Measurements from ENCODE around the gene VPS39.

The VPS39 gene

DNA sequence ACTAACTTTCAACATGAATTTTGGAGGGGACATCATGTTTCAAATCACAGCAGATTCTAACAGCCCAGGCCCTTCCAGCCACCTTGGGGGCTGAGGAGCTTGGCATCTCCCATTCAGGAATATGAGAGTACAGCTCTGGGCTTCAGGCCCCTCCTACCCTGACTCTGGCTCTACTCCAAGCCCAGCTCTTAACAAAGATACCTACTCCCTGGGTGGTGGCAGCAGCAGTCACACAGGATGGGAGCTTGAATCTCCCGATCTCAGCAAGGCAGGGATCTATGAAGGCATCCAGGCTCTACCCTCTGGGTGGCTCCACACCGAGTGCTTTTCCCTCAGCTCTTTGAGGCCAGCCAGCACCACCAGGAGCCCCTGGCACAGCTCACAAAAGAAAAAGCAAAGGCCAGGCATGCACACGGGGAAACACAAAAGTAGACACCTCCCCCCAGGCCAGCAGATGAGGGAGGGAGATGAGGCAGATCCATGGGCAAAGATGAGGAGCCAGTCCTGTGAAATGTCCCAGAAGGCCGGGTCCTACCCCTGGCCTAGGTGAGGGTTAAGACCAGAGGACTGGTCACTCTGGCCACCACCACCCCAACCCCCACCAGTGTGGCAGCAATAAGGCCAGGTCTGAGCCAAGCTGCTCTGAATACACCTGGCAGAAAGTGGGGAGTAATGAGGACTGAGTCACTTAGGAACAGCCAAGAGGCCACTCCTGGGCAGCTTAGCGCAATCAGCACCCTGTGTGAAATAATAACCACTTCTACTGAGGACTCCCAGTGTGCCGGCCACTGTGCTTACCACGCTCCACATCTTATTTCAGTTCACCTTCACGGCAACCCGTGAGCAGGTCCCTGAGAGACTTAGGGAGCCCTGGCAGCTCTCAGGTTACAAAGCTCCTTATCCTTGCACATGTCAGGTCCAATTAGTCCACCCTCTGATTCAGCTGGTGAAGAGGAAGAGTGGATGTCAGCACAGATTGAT, 76.0 kb downstream of the VPS39 start:
- no peaks in the 10 kb centered on the region for H3K4me1 ChIP-seq (ENCODE audit: low read length)
- no peaks in the 10 kb centered on the region for H4K20me1 ChIP-seq (ENCODE audit: insufficient read depth, low read length)
- H3K36me3 ChIP-seq (replicated peaks; ENCODE audit: insufficient read depth, low read length): no peaks in the 10 kb centered on the region
- DNase-seq: no peak
- no peaks in the 10 kb centered on the region for H3K9me2 ChIP-seq (replicated peaks; ENCODE audit: insufficient read depth, low read length)
- H3F3A ChIP-seq (ENCODE audit: insufficient read depth, low read length): no peaks in the 10 kb centered on the region
- H3K4me3 ChIP-seq (ENCODE audit: low read length): no peak overlapping the region
- H3K9ac ChIP-seq (ENCODE audit: low read length): no peak overlapping the region
- no peaks in the 10 kb centered on the region for H3K27me3 ChIP-seq (replicated peaks; ENCODE audit: insufficient read depth, low read length)
- no peaks in the 10 kb centered on the region for H3K79me2 ChIP-seq (ENCODE audit: low read length)
- H3K4me2 ChIP-seq (ENCODE audit: low read depth, low read length): no peak overlapping the region
- H2AFZ ChIP-seq (ENCODE audit: low read length): no peak overlapping the region
- no peaks in the 10 kb centered on the region for H3K9me3 ChIP-seq (replicated peaks; ENCODE audit: insufficient read depth, low read length)
- no peak overlapping the region for H3K27ac ChIP-seq (ENCODE audit: low read length)
- no peak for TF ChIP-seq EZH2 (optimal IDR thresholded peaks at IDR 0.05; ENCODE audit: low read depth, low read length)
- TF ChIP-seq, protein P1, sequence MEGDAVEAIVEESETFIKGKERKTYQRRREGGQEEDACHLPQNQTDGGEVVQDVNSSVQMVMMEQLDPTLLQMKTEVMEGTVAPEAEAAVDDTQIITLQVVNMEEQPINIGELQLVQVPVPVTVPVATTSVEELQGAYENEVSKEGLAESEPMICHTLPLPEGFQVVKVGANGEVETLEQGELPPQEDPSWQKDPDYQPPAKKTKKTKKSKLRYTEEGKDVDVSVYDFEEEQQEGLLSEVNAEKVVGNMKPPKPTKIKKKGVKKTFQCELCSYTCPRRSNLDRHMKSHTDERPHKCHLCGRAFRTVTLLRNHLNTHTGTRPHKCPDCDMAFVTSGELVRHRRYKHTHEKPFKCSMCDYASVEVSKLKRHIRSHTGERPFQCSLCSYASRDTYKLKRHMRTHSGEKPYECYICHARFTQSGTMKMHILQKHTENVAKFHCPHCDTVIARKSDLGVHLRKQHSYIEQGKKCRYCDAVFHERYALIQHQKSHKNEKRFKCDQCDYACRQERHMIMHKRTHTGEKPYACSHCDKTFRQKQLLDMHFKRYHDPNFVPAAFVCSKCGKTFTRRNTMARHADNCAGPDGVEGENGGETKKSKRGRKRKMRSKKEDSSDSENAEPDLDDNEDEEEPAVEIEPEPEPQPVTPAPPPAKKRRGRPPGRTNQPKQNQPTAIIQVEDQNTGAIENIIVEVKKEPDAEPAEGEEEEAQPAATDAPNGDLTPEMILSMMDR (IDR thresholded peaks at IDR 0.05; ENCODE audit: low read length): no peak
- TF ChIP-seq EZH2phosphoT487 (IDR thresholded peaks at IDR 0.05; ENCODE audit: low read length): no peak

DNA sequence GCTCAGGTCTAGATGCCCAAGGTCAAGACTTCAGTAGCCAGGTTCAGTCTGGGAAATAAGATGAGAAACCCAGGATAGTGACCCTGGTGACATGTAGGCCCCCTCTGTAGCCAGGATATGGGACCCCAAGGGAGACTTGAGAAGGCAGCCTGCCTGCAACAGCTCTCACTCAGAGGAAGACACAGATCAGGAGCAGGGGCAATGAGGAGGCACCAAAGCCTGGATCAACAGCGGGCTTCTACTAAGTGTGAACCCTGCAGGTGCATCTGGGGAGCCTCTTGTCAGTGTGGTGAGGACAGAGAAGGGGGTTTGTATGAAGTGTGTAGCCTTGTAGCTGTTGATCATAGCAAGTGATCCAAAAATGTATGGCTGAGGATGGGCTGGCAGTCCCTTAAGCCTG, 77.1 kb downstream of the VPS39 start:
- Histone ChIP-seq H3K9me3 (replicated peaks; ENCODE audit: insufficient read depth, low read length) (no peaks in the 10 kb centered on the region), H3K9ac (ENCODE audit: low read length) (no peak overlapping the region), H4K20me1 (ENCODE audit: insufficient read depth, low read length) (no peaks in the 10 kb centered on the region), H3K79me2 (ENCODE audit: low read length) (no peaks in the 10 kb centered on the region), H3K4me1 (ENCODE audit: low read length) (no peaks in the 10 kb centered on the region), H2AFZ (ENCODE audit: low read length) (no peak overlapping the region), H3F3A (ENCODE audit: insufficient read depth, low read length) (no peaks in the 10 kb centered on the region), H3K9me2 (replicated peaks; ENCODE audit: insufficient read depth, low read length) (no peaks in the 10 kb centered on the region), H3K27ac (ENCODE audit: low read length) (no peak overlapping the region), H3K27me3 (replicated peaks; ENCODE audit: insufficient read depth, low read length) (no peaks in the 10 kb centered on the region), H3K4me3 (ENCODE audit: low read length) (no peak overlapping the region), H3K36me3 (replicated peaks; ENCODE audit: insufficient read depth, low read length) (no peaks in the 10 kb centered on the region), H3K4me2 (ENCODE audit: low read depth, low read length) (no peak overlapping the region)
- TF ChIP-seq, protein P1 (IDR thresholded peaks at IDR 0.05; ENCODE audit: low read length): no peak
- TF ChIP-seq EZH2 (optimal IDR thresholded peaks at IDR 0.05; ENCODE audit: low read depth, low read length) (no peak), EZH2phosphoT487 (IDR thresholded peaks at IDR 0.05; ENCODE audit: low read length) (no peak)
- no peak for DNase-seq

DNA sequence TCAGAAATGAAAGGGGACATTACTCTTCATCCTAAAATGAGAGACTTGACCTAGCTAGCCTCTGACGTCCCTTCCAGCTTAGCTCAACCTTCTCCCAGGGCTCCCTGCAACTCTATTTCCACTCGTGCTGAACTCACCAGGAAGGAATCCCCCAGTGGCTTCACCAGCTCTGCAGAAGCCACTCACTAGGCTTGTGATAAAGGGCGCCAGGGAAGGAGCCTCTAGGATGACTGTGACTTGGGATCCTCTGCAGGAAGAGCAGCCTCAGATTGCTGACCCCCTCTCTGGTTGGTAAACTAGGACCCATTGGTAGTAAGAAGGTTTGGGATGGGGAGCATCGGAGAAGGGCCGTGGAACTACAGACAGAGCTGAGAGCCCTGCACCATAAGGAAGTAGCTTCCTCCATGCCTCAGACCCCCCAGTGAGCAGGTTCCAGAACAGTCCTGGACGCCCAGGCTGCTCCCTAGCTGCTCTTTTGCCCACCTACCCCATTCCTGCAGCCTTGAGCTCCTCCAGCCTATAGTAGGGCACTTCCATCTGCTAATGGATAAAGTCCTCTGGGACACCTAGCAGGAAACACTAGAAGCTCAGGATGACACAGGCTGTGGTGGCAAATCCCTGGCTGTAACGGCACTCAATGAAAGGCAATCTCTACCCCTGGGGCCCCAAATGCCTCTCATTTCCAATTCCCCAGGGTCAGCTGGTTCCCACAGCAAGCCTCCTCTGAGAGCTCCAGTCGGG, 77.7 kb downstream of the VPS39 start:
- no peaks in the 10 kb centered on the region for H3K36me3 ChIP-seq (replicated peaks; ENCODE audit: insufficient read depth, low read length)
- DNase-seq: no peak

More for the DNA sequence above, 77.7 kb downstream of the VPS39 start:
- no peak overlapping the region for H3K9ac ChIP-seq (ENCODE audit: low read length)
- H2AFZ ChIP-seq (ENCODE audit: low read length): no peak overlapping the region
- H3K9me3 ChIP-seq (replicated peaks; ENCODE audit: insufficient read depth, low read length): no peaks in the 10 kb centered on the region
- H3K27me3 ChIP-seq (replicated peaks; ENCODE audit: insufficient read depth, low read length): no peaks in the 10 kb centered on the region
- no peak overlapping the region for H3K4me3 ChIP-seq (ENCODE audit: low read length)
- no peaks in the 10 kb centered on the region for H3F3A ChIP-seq (ENCODE audit: insufficient read depth, low read length)
- H3K79me2 ChIP-seq (ENCODE audit: low read length): no peaks in the 10 kb centered on the region
- H4K20me1 ChIP-seq (ENCODE audit: insufficient read depth, low read length): no peaks in the 10 kb centered on the region
- no peak overlapping the region for H3K4me2 ChIP-seq (ENCODE audit: low read depth, low read length)
- H3K27ac ChIP-seq (ENCODE audit: low read length): no peak overlapping the region
- TF ChIP-seq EZH2 (optimal IDR thresholded peaks at IDR 0.05; ENCODE audit: low read depth, low read length): no peak
- TF ChIP-seq, protein P1 (IDR thresholded peaks at IDR 0.05; ENCODE audit: low read length): no peak
- no peak for TF ChIP-seq EZH2phosphoT487 (IDR thresholded peaks at IDR 0.05; ENCODE audit: low read length)
- H3K4me1 ChIP-seq (ENCODE audit: low read length): no peaks in the 10 kb centered on the region
- H3K9me2 ChIP-seq (replicated peaks; ENCODE audit: insufficient read depth, low read length): no peaks in the 10 kb centered on the region

Data from MM.1S (cell line).